Stimulated activated CD8-positive, alpha-beta memory T cell treated with anti-CD3 and anti-CD28 coated beads, Interleukin-2, amount 100 ng/mL, for 1 hour (primary cell): ENCODE measurements around the gene RAB30.
A peak's percentile ranks its signal among the peaks of the same experiment; 100 is the strongest.
"Not testable (repeated sequence)": the region's sequence is repeated elsewhere in the genome, so short reads cannot be mapped to it uniquely, and the experiment has no call there.

Experiments used
- DNase-seq, 2 donors: peaks; one replicate each; pipeline ENCODE4 v3.0.0-alpha.2; 2020; ENCODE audit warnings: low read depth in 2 of 2

Gene RAB30

DNA sequence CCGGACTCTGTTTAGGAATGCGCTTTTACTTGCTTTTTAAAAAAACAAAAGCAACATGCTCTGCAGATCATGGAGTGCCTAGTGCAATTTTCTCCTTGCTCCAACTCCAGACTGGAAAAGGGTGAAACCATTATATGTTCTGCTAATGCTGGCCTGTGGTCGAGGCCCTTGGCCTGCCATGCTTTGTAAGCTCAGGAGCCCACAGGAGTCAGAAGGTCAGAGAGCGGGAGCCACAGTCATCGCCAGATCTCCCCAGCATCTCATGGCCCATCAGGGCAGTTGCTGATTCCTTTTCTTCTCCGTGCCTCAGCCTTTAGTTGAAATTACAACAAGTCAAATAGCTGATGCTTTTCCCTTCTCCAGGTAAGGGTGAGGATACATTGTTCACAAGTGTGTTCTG lies 89.8 kb downstream of the RAB30 start:
- no peak for DNase-seq

DNA sequence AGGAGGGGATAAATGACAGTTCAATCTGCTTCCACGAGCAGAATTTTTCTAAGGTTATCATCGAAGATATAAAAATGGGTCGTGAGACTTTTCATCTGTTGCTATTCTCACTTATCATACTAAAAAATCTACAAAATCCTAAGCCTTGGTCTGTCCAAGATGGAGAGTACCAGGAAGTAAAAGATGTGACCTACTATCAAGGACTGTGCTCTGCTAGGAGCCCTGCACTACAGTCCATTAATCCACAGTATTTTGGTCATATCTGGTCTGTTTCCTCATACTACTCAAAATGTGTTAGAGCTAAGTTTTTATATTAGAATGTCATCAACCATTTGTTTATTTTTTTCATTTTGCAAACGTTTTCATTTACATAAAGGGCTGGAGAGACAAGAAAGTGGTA lies 90.8 kb downstream of the RAB30 start:
- DNase-seq: no peak

DNA sequence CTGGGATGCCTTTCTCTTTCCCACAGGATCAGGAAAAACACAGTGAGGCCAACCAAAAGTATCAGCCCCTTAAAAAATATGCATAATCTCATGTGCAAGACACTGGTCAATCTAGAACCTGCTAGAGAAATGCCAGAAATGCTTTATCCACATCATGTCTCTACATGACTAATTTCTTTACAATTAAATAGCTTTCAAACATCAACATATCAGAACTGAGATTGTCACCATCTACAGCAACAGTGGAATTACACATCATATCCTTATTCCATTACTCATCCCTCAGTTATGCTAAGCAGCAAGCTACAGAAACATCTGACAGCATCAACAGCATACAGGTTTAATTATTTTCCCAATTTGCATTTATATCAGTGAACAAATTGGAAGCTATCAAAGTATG lies 91.4 kb downstream of the RAB30 start:
- no peak for DNase-seq

DNA sequence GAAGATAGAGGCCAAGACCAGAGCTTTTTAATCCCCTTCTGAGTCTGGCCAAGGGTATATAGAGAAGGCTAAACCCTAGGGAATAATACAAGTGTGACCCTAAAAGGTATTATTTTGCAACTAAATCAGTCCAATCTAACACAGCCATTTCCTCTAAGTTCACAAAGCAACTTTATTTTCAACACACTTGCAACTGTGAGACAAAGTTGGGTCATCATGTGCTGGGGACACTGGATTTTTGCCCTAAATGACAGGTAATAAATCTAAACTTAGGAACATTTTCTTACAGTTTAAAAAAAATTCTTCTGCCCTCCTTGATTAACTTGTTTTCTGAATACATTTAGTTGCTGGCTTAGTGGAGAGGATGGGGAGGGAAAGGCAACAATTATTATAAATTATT lies 91.9 kb downstream of the RAB30 start:
- DNase-seq: no peak

DNA sequence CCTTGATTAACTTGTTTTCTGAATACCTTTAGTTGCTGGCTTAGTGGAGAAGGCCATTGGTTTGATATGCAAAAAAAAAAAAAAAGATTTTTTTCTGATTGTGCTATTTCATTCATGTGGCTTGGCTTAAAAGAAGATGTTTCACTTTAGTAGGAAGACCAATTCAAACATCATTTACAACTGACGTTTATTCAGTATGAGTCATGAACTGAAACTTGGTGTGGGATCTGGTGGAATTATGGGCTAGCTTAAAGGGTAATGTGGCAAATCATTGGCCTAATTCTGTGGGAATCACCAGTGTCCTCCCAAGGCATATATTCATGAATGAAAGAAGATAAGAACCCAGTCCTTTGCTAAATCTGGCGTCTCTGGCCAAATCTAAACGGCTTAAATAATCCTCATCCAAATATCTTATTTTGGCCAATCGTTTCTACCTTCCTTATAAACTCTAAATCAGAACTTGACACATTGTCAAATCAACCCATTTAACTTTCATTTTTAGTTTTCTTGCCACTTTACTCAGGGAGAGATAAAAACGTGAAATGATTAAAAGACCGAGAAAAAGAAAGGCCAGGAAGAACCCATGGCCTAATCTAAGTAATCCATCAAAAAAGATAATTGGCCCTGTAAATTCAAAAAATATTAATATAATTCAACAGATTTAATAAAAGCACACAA lies 93.1 kb downstream of the RAB30 start:
- DNase-seq: no peak

DNA sequence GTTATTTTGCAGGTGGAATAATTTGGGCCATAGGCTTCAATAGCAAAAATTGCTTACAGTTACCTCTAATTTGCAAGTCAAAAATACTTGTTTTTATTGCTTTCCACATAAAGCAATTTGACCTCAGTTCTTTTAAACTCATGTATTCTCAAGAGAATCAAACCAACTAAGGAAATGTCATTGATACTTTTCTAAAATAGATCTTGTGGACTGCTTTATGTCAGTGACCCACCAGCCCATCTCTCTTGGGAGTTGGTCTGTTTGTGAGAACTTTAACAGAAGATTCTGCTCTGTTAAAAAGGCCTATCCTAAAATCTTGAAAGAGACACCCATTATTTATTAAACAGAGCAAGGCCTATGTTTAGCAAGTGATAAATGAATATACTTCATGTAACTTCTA lies 94.9 kb downstream of the RAB30 start:
- no peak for DNase-seq

DNA sequence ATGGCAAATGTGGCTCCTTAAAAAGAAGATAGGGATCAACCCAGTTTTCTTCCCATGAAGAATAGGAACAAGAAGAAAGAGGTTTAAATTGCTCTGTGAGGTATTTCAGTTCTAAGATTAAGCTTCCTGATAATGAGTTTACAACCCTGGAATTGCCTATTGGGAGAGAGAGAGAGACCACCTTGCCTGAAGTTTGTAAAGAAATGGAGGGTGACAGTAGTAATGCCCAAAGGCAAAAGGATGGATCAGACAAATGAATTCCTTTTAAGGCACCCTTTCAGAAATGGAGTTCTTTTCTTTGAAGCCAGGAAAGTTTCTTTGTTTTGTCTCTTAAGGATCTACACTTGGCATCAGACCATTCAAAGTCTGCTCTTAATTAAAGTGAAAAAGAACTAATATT lies 95.8 kb downstream of the RAB30 start:
- DNase-seq: no peak

DNA sequence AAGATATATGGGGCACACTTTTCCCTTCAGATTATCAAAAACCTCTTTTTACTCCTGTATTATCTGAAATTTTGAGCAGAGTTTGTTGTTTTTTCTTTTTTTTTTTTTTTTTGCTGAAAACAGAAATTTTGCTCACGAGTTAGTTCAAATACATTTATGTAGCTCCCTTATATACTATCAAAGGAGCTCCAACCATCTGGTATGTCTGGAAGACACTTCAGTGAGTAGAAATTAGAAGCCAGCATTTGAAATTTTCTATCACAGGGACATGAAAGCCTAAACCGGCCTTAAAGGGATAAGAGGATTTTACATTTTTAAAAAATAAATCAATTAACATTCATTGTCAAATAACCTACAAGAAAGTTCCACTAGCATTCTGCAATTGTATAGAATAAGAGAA lies 96.8 kb downstream of the RAB30 start:
- no peak for DNase-seq

DNA sequence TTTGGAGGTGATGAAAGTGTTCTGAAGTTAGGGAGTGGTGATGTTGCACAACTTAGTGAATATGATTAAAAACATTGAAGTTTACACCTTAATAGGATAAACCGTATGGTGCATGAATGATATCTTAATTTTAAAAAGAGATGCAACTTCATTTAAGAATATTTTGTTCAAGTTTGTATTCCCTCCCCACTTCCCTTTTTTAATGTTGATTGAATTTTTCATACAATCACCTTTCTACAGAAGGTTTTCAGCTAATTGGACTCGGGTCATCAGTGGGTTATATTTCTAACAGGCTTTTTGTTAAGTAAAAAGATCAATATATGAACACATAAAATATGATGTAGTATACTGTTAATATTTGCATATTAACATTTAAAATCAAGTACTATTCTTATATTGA lies 97.6 kb downstream of the RAB30 start:
- DNase-seq: no peak

DNA sequence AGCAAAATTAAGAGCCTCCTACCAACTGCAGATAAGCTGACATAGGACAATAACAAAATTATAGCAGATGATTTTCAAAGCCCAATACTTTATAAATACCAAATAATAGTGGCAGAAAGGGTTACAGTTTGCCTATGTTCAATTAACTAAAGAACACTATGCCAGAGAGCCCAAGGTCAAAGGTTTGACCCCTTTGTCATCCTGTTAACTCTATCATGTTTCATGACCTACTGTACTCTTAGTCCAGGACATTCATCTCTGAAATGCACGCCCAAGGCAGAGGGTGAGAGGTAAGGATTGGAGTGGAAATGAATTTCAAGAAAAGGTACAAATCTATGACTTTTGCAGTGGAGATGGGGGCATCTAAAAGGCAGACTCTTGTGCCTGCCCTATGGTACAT lies 99.6 kb downstream of the RAB30 start:
- DNase-seq: no peak

DNA sequence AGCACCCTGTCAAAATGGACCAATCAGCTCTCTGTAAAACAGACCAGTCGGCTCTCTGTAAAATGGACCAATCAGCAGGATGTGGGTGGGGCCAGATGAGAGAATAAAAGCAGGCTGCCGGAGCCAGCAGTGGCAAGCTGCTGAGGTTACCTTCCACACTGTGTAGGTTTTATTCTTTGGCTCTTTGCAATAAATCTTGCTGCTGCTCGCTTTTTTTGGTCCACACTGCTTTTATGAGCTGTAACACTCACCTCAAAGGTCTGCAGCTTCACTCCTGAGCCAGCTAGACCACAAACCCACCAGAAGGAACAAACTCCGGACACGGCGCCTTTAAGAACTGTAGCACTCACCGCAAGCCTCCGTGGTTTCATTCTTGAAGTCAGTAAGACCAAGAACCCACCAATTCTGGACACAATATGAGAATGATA lies 100.2 kb downstream of the RAB30 start:
- DNase-seq: not testable (repeated sequence)

DNA sequence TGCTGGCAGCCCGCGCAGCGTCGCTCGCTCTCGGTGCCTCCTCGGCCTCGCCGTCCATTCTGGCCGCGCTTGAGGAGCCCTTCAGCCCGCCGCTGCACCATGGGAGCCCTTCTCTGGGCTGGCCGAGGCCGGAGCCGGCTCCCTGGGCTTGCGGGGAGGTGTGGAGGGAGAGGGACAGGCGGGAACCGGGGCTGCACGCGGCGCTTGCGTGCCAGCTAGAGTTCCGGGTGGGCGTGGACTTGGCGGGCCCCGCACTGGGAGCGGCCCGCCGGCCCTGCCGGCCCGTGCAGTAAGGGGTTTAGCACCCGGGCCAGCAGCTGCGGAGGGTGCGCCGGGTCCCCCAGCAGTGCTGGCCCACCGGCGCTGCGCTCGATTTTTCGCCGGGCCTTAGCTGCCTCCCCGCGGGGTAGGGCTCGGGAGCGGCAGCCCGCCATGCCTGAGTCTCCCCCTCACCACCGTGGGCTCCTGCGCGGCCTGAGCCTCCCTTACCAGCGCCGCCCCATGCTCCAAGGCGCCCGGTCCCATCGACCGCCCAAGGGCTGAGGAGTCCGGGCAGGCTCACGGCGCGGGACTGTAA lies 101.1 kb downstream of the RAB30 start:
- DNase-seq: not testable (repeated sequence)

DNA sequence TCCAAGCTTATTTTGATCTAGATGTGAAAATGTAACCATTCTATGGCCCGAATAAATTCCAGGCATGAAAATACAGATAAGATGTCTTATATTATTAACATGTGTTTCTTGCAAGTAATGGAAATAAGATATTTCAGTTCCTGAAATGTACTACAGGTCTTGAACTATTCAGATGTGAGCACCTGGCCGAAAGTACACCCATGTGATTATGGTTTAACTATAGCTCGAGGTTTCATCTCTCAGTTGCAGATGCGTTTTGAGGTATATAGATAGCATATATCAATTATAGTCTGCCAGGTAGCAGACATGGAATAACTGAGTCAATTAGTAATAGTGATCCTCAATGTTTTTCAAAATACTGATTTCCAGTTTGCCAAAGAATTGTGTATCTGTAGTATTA lies 101.9 kb downstream of the RAB30 start:
- no peak for DNase-seq

DNA sequence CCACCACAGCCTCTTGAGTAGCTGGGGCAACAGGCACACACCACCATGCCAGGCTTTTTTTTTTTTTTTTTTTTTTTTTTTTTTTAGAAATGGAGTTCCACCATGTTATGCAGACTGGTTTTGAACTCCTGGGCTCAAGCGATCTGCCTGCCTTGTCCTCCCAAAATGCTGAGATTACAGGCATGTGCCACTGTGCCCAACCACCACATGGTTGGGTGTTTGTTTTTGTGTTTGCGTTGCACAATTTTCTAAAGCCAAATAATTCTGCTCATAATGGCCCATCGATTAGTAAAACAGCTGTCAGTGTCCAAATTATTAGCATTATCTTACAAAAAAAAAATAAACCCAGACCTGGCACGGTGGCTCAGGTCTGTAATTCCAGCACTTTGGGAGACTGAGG lies 104.3 kb downstream of the RAB30 start:
- no peak for DNase-seq

DNA sequence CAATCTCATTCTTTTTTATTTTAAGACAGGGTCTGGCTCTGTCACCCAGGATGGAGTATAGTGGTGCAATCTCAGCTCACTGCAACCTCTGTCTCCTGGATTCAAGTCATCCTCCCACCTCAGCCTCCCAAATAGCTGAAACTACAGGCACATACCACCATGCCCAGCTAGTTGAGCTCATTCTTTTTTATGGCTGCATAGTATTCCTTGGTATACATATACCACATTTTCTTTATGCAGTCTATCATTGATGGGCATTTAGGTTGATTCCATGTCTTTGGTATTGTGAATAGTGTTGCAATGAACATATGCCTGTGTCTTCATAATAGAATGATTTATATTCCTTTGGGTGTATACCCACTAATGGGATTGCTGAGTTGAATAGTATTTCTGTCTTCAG lies 109.7 kb downstream of the RAB30 start:
- not testable (repeated sequence) for DNase-seq

DNA sequence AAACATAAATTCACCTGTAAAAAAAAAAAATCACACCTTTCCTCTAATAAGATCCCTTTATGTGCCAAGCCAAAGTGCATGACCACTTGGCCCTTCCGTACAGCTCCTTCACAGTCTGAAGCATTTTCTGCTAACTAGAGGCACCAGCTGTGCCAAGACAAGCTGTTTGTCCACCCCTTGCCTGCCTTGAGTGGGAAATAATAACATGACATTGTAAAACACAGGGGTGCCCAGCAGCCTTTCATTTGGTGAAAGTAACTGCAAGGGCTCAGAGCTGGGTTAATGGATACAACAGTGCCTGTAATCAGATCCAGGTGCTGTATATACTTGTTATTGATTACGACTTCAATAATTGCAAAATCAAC lies 110.9 kb downstream of the RAB30 start:
- DNase-seq: no peak

DNA sequence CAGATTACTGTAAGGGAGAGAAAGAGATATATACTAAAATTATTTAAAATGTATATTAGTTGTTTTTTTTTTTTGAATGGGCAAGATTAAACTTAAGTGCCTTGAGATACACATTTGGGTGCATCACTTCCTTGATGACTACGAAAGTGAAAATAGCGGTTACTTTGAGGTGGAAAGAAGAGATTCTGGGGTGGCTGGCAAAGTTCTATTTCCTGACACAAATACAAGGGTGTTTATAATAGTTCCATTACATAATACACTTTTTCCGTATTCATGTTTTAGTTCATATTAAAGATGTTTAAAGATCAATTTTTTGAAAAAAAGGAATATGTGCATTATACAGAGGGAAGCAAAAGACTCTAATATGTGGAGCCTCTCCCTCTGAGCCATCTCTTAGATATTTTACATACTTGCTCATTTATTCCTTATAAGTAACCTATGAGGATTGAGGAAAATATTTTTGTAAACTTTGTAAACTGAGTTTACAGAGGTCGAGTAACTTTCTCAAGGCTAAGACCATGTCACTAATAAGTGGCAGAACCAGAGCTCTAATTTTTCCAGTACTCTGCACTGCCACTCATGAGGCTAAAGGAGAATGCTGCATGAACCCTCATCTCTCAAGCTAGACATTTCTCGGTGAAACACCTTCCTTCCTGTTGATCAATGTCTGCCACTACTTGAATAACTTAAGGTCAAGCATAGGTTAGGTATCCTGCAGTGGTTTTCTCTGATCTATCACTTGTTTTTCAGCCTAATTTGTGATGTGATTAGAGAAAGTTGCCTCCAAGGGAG lies 111.5 kb downstream of the RAB30 start:
- no peak for DNase-seq

DNA sequence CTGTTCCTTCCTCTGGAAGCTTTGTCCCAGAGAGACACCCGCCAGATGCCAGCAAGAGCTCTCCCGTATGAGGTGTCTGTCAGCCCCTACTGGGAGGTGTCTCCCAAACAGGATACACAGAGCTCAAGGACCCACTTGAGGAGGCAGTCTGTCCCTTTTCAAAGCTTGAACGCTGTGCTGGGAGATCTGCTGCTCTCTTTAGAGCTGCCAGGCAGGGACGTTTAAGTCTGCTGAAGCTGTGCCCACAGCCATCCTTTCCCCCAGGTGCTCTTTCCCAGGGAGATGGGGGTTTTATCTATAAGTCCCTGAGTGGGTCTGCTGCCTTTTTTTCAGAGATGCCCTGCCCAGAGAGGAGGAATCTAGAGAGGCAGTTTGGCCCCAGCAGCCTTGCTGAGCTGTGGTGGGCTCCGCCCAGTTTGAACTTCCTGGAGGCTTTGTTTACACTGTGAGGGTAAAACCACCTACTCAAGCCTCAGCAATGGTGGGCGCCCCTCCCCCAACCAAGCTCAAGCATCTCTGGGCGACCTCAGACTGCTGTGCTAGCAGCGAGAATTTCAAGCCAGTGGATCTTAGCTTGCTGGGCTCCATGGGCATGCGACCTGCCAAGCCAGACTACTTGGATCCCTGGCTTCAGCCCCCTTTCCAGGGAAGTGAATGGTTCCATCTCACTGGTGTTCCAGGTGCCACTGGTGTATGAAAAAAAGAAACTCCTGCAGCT lies 115.8 kb downstream of the RAB30 start:
- DNase-seq: peak; percentile 48 to 52

DNA sequence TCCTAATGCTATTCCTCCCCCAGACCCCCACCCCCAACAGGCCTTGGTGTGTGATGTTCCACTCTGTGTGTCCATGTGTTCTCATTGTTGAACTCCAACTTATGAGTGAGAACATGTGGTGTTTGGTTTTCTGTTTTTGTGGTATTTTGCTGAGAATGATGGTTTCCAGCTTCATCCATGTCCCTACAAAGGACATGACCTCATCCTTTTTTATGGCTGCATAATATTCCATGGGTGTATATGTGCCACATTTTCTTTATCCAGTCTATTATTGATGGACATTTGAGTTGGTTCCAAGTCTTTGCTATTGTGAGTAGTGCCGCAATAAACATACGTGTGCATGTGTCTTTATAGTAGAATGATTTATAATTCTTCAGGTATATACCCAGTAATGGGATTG lies 121.2 kb downstream of the RAB30 start:
- not testable (repeated sequence) for DNase-seq

DNA sequence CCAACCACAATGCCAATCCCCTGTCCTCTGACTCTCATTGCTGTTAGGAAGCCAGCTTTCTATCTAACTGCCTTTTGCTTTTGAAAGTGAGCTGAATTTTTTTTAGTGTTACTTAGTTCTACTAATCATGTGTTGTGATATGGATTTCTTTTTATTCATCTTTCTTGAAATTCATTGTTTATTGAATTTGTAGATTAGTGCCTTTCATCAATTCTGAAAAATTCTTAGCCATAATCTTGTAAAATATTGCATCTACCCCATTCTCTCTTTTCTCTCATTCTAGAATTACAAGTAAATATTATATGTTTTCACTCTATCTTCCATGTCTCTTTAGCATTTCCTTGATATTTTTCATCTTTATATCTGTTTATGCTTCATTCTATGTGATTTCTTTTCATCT lies 122.3 kb downstream of the RAB30 start:
- DNase-seq: no peak

DNA sequence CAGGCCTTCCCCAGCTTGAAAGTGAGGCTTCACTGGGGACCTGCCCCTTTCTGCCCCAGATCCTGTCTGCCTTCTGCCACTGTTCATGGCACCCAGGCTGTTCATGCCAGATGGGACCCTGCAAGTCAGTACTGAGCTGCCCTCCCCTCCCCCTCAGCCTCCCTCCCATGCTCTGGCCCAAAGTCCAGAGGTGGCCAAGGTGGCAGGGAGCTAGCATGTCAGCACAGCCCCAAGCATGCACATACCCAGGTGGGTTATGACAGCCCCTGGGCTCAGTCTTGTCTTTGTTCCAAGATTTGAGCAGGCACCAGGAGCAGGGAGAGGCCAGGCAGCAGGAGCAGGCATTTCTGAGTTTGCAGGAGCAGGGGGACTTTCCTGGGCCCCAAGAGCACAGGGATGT lies 126.0 kb downstream of the RAB30 start:
- DNase-seq: no peak

DNA sequence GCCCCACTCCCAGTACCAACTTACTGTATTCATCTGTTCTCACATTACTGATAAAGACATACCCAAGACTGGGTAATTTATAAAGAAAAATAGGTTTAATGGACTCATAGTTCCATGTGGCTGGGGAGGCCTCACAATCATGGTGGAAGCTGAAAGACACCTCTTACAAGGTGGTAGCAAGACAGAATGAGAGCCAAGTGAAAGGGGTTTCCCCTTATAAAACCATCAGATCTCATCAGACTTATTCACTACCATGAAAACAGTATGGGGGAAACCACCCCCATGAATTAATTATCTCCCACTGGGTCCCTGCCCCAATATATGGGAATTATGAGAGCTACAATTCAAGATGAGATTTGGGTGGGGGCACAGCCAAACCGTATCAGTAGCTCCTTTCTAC lies 126.7 kb downstream of the RAB30 start:
- not testable (repeated sequence) for DNase-seq

DNA sequence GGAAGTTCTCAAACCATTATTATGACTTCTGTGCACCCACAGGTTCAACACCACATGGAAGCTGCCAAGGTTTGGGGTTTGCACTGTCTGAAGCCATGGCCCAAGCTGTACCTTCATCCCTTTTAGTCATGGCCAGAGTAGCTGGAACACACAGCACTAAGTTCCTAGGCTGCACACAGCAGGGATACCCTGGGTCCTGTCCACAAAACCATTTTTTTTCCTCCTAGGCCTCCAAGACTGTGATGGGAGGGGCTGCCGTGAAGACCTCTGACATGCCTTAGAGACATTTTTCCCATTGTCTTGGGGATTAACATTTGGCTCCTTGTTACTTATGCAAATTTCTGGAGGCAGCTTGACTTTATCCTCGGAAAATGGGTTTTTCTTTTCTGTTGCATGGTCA lies 127.5 kb downstream of the RAB30 start:
- no peak for DNase-seq
